GM12892 (cell line): ENCODE data around the gene NDUFA5.
"Not testable (repeated sequence)": the region's sequence is repeated elsewhere in the genome, so short reads cannot be mapped to it uniquely, and the experiment has no call there.

Source experiments
- POLR2A ChIP-seq: IDR thresholded peaks from 2 replicates; pipeline ENCODE4 v1.6.1; 2011; ENCODE audit warnings: low read depth, low read length, control low read depth
- TAF1 ChIP-seq: IDR thresholded peaks from 2 replicates; pipeline ENCODE4 v1.6.1; 2011; ENCODE audit warnings: low read depth, mild to moderate bottlenecking, control low read depth, low read length, borderline replicate concordance

DNA sequence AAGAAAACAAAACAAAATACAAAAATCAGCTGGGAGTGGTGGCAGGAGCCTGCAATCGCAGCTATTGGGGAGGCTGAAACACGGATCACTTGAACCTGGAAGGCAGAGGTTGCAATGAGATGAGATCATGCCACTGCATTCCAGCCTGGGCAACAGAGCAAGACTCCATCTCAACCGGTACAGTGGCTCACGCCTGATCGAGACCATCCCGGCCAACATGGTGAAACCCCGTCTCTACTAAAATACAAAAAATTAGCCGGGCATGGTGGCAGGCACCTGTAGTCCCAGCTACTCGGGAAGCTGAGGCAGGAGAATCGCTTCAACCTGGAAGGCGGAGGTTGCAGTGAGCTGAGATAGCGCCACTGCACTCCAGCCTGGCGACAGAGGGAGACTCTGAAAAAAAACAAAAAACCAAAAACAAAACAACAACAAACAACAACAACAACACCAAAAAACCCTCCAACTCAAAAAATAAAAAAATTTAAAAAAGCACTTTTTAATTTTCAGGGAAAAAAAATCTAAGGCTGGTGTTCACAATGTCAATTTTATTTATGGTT is 27.5 kb downstream of the NDUFA5 start:
- not testable (repeated sequence) for TF ChIP-seq POLR2A, TAF1
